Endothelial cell of umbilical vein (primary cell): Measurements from ENCODE around the gene PROX1. TPM values are rescaled to one million over a fixed set of nuclear protein-coding genes. Genes with fewer than 3 reads are reported as not detected.

Experiments used
- BruUV-seq: library from RNA; stranded (reverse); fragments of 400-500 nt; replicated peaks from 2 replicates; lab custom pipeline; 2021; lab: Mats Ljungman, UMichigan
- CTCF ChIA-PET: fragments of 300-600, 350-600 bp; sonication (Branson Sonifier 250); formaldehyde crosslinking; loops from one replicate; lab custom pipeline; 2021; ENCODE audit warnings: antibody characterized with exemption, inconsistent platforms; lab: Charles Lee
- POLR2A ChIA-PET: fragments of 300-600, 350-600 bp; sonication (Branson Sonifier 250); formaldehyde crosslinking; loops from one replicate; lab custom pipeline; 2021; ENCODE audit warnings: antibody characterized with exemption, inconsistent platforms; lab: Charles Lee
- DNase-seq: peaks from one replicate; pipeline ENCODE4 v3.0.0-alpha.2; 2011; ENCODE audit warnings: low read depth, low spot score
- FAIRE-seq: peaks from 2 replicates; lab custom pipeline; 2011; peaks lifted over from hg19 to GRCh38; lab: Jason Lieb, UNC
- H2AFZ ChIP-seq: 2 replicates; pipeline ENCODE4 v1.6.0; 2012; ENCODE audit warnings: low read depth, low read length, control low read depth, inconsistent platforms
- H3K27ac ChIP-seq: 2 replicates; pipeline ENCODE4 v1.5.1; 2011; ENCODE audit warnings: low read depth, mild to moderate bottlenecking, control low read depth, low read length, moderate library complexity; ENCODE audit not compliant: insufficient read depth
- H3K27me3 ChIP-seq, 2 experiments: 2 replicates each; pipeline versions ENCODE4 v1.6.0 to v1.6.1; 2011; ENCODE audit warnings: low read length in 2 of 2, mixed read lengths in 1 of 2; ENCODE audit not compliant: control insufficient read depth in 2 of 2, insufficient read depth in 2 of 2
- H3K36me3 ChIP-seq, 2 experiments: 2 replicates in 1 of 2; 3 replicates in 1 of 2; pipeline ENCODE4 v1.5.1; 2011; ENCODE audit warnings: low read length in 2 of 2, mild to moderate bottlenecking in 1 of 2, moderate library complexity in 1 of 2; ENCODE audit not compliant: control insufficient read depth in 2 of 2, insufficient read depth in 2 of 2; ENCODE audit errors: extremely low read depth in 1 of 2
- H3K4me1 ChIP-seq: 3 replicates; pipeline ENCODE4 v1.5.1; 2011; ENCODE audit warnings: mild to moderate bottlenecking, low read length; ENCODE audit not compliant: control insufficient read depth, insufficient read depth; ENCODE audit errors: extremely low read depth
- H3K4me2 ChIP-seq: 2 replicates; pipeline ENCODE4 v1.6.1; 2011; ENCODE audit warnings: low read length, control low read depth, mixed read lengths; ENCODE audit not compliant: insufficient read depth
- H3K4me3 ChIP-seq, 3 experiments: fragments of 200-600 bp in 1 of 3; sonication (generic), shearing (Covaris generic) in 1 of 3; replicated peaks in 1 of 3; 2 replicates each; pipeline ENCODE4 v1.5.1; 2011 to 2016; ENCODE audit warnings: control low read depth in 3 of 3, low read length in 3 of 3, mild to moderate bottlenecking in 2 of 3, inconsistent platforms in 1 of 3, low read depth in 1 of 3, moderate library complexity in 1 of 3; ENCODE audit not compliant: insufficient read depth in 1 of 3
- H3K79me2 ChIP-seq: 2 replicates; pipeline ENCODE4 v1.6.0; 2012; ENCODE audit warnings: low read length, inconsistent platforms; ENCODE audit not compliant: control insufficient read depth, insufficient read depth
- H3K9ac ChIP-seq: replicated peaks from 2 replicates; pipeline ENCODE3; 2011; ENCODE audit warnings: low read length, control low read depth; ENCODE audit not compliant: insufficient read depth; ENCODE audit errors: extremely low read depth
- H3K9me1 ChIP-seq: replicated peaks from 3 replicates; pipeline ENCODE4 v1.6.0; 2011; ENCODE audit warnings: mild to moderate bottlenecking, low read length; ENCODE audit not compliant: control insufficient read depth, insufficient read depth; ENCODE audit errors: extremely low read depth
- H3K9me3 ChIP-seq: replicated peaks from 2 replicates; pipeline ENCODE4 v1.5.1; 2012; ENCODE audit warnings: low read length, inconsistent platforms; ENCODE audit not compliant: control insufficient read depth, insufficient read depth
- H4K20me1 ChIP-seq: replicated peaks from 2 replicates; pipeline ENCODE3; 2011; ENCODE audit warnings: mild to moderate bottlenecking, low read length; ENCODE audit not compliant: control insufficient read depth, insufficient read depth; ENCODE audit errors: extremely low read depth
- FOS ChIP-seq: IDR thresholded peaks from 2 replicates; pipeline ENCODE4 v1.6.1; 2011; ENCODE audit warnings: mild to moderate bottlenecking, low read length, moderate library complexity, borderline replicate concordance; ENCODE audit not compliant: insufficient read depth
- GATA2 ChIP-seq: IDR thresholded peaks from 2 replicates; pipeline ENCODE4 v1.7.0; 2011; ENCODE audit warnings: low read depth, mild to moderate bottlenecking, moderate library complexity, mixed read lengths, low read length; ENCODE audit not compliant: insufficient read length, insufficient read depth
- MYC ChIP-seq: IDR thresholded peaks from one replicate; pipeline ENCODE4 v1.6.1; 2011; ENCODE audit warnings: mild to moderate bottlenecking, low read depth, low read length
- POLR2AphosphoS5 ChIP-seq: IDR thresholded peaks from 2 replicates; pipeline ENCODE4 v1.6.1; 2012; ENCODE audit warnings: low read depth, mild to moderate bottlenecking, control low read depth, low read length, moderate library complexity; ENCODE audit not compliant: insufficient read depth
- dilution Hi-C: fragments of 300-500 bp; cut with MboI; formaldehyde crosslinking; loops from one replicate; pipeline ENCODE4 v1.15.0; 2019; ENCODE audit warnings: low sequenced_read_pairs; ENCODE audit not compliant: extremely low pct_ligation_motif_present
- intact Hi-C: fragments of 100-400 bp; cut with micrococcal nuclease; formaldehyde crosslinking; loops from one replicate; pipeline ENCODE4 v1.10.0; 2022
- polyA plus RNA-seq, 4 experiments: library from polyadenylated mRNA; depleted of rRNA in 3 of 4; stranded (reverse) in 3 of 4; unstranded in 1 of 4; fragments of >200 nt; gene quantifications; 2 replicates each; pipeline versions ENCODE4 v1.2.1 to v1.2.3, GENCODE V29; 2011 to 2012; ENCODE audit warnings: missing spikeins in 1 of 4
- total RNA-seq: library from RNA; stranded (reverse); gene quantifications from 2 replicates; pipeline ENCODE4 v1.2.3, GENCODE V29; 2021

Gene PROX1
- total and polyA plus RNA-seq, 2 donors (not counting 3 experiments of a cell fraction or from before 2014, with no cell fraction given): 2.2 to 4.0 TPM

GRCh38 chr1:214013614-214014377 lies 26.0 kb downstream of the PROX1 start:
- Histone ChIP-seq H2AFZ (no peak overlapping the region), H3K4me2 (no peak overlapping the region), H4K20me1 (no peaks in the 10 kb centered on the region), H3K4me3 (no peak overlapping the region), H3K79me2 (no peaks in the 10 kb centered on the region), H3K36me3 (no peaks in the 10 kb centered on the region), H3K27ac (no peak overlapping the region), H3K9me3 (no peaks in the 10 kb centered on the region), H3K4me1 (no peaks in the 10 kb centered on the region), H3K9me1 (no peaks in the 10 kb centered on the region), H3K9ac (no peak overlapping the region), H3K27me3 (no peaks in the 10 kb centered on the region)
- BruUV-seq: no TSS peak
- CTCF ChIA-PET: no interaction called here
- TF ChIP-seq GATA2: no peak
- FAIRE-seq (no peak), DNase-seq (no peak)
- POLR2A ChIA-PET: no interaction called here
- intact Hi-C loops (no loop called here), dilution Hi-C loops (no loop called here)

- Histone ChIP-seq H3K36me3 (no peaks in the 10 kb centered on the region), H3K9ac (no peak overlapping the region), H4K20me1 (no peaks in the 10 kb centered on the region), H3K9me1 (no peaks in the 10 kb centered on the region), H3K9me3 (no peaks in the 10 kb centered on the region), H3K27ac (no peak overlapping the region), H3K79me2 (no peaks in the 10 kb centered on the region), H2AFZ (no peak overlapping the region), H3K4me1 (no peaks in the 10 kb centered on the region), H3K27me3 (no peaks in the 10 kb centered on the region), H3K4me3 (no peak overlapping the region), H3K4me2 (no peak overlapping the region)
- POLR2A ChIA-PET: no interaction called here
- no TSS peak for BruUV-seq
- intact Hi-C loops: no loop called here
- CTCF ChIA-PET: interaction anchor here (1.1 kb wide), 1 partner anchor 26 kb away, joined by 3 read pairs; no protein-coding TSS in a partner anchor
- TF ChIP-seq MYC: no peak
- TF ChIP-seq GATA2: no peak
- no peak for TF ChIP-seq FOS
- TF ChIP-seq POLR2AphosphoS5: no peak
- FAIRE-seq (no peak), DNase-seq (no peak)
- dilution Hi-C loops: no loop called here
These were observed 27.0 kb downstream of the PROX1 start for GRCh38 chr1:214014730-214015129.
